Bronchial epithelial cell (primary cell): ENCODE data around the gene PRR16. TPM values are rescaled to one million over a fixed set of nuclear protein-coding genes. Genes with fewer than 3 reads are reported as not detected.
"Not testable (repeated sequence)": the region's sequence is repeated elsewhere in the genome, so short reads cannot be mapped to it uniquely, and the experiment has no call there.

Experiments
- DNase-seq: peaks from one replicate; pipeline ENCODE4 v3.0.0-alpha.2; 2010; ENCODE audit warnings: low read depth
- FAIRE-seq: peaks from 2 replicates; lab custom pipeline; 2011; peaks lifted over from hg19 to GRCh38; lab: Jason Lieb, UNC
- H3K27me3 ChIP-seq: 2 replicates; pipeline ENCODE4 v1.5.1; 2011; ENCODE audit warnings: low read length; ENCODE audit not compliant: control insufficient read depth, insufficient read depth
- H3K36me3 ChIP-seq: 2 replicates; pipeline ENCODE4 v1.5.1; 2011; ENCODE audit warnings: low read length; ENCODE audit not compliant: control insufficient read depth, insufficient read depth
- H3K4me3 ChIP-seq: 2 replicates; pipeline ENCODE4 v1.5.1; 2011; ENCODE audit warnings: mild to moderate bottlenecking, low read depth, low read length, control low read depth
- CTCF ChIP-seq: IDR thresholded peaks from 2 replicates; pipeline ENCODE4 v1.5.1; 2011; ENCODE audit warnings: mild to moderate bottlenecking, moderate library complexity, low read length, control low read depth, inconsistent platforms; ENCODE audit not compliant: insufficient read depth, severe bottlenecking
- total RNA-seq: library from RNA; depleted of rRNA; stranded (reverse); fragments of >200 nt; gene quantifications from 2 replicates; pipeline ENCODE4 v1.2.1, GENCODE V29; 2014

Gene PRR16
- total RNA-seq, 1 donor from 2014 or later = 0.53 TPM

- DNase-seq (no peak), FAIRE-seq (no peak)
- H3K36me3 ChIP-seq = no peaks in the 10 kb centered on the region
- TF ChIP-seq CTCF = no peak
- no peaks in the 10 kb centered on the region for H3K27me3 ChIP-seq
- no peak overlapping the region for H3K4me3 ChIP-seq
These were observed 220.8 kb downstream of the PRR16 start for GRCh38 chr5:120684749-120685415.

DNA sequence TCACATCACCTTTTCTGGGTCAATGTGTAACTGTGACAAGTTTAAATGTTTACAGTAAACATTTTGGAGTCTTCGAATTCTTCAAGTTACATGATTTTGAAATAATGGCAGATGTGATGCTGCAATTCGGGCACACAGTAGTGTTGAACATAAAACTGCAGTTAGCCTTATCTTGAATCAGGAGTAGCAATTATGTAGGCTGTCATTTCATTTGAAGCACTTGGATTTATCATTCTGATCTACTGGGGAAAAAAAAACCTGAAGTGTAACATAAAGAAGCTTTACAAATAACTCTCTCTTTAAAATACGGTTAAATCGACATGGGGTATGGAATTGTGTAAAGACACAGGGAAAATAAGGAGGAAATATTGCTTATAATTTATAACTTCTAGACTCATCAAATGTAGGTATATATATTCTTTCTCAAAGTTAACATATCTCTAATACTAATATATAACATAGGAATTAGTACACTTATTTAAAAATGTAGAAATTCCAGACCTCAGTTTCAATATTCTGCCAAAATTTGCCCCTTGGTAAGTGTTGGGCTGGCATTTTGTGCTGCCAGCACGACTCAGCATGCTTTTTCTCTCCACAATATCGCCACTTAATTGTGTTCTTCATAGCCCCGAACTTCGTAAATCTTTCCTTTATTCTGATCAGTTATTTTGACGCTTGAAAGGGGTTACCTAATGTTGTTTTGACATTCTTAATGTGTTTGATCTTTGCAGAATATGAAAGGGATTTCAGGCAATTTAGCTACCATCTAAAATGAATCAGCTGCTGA is 226.7 kb downstream of the PRR16 start:
- H3K4me3 ChIP-seq = no peak overlapping the region
- FAIRE-seq = no peak
- DNase-seq = no peak

GRCh38 chr5:120692325-120692724 is 228.2 kb downstream of the PRR16 start:
- FAIRE-seq (no peak), DNase-seq (no peak)
- no peak for TF ChIP-seq CTCF
- no peaks in the 10 kb centered on the region for H3K36me3 ChIP-seq
- H3K27me3 ChIP-seq = no peaks in the 10 kb centered on the region
- no peak overlapping the region for H3K4me3 ChIP-seq

More for the DNA sequence above, 226.7 kb downstream of the PRR16 start:
- no peaks in the 10 kb centered on the region for H3K36me3 ChIP-seq
- H3K27me3 ChIP-seq = no peaks in the 10 kb centered on the region
- TF ChIP-seq CTCF = no peak

DNA sequence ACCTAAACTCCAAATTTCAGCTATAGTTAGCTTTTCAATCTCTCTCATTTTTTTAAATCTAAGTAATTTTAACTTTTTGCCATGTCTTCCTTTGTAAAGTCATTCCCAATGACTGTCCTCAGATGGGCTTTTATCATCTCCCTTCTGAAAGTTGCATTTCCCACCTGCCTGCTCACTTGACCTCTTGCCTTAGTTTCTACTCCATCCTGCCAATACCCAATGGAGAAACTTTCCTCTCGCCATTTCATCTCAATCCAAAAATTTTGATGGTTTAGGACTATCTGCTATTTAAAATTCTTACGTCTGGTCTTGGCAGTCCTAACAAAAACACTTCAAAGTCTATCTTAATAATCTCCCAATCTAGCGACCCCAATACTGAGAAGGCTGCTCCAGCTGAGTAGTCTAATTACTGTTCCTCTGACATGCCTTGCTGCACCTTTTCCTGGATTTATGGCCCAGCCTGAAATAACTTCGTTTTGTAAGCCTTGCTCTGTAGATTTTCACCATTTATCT is 231.3 kb downstream of the PRR16 start:
- TF ChIP-seq CTCF = no peak
- Histone ChIP-seq H3K4me3 (no peak overlapping the region), H3K27me3 (no peaks in the 10 kb centered on the region), H3K36me3 (no peaks in the 10 kb centered on the region)
- no peak for FAIRE-seq
- DNase-seq = no peak

- DNase-seq (no peak), FAIRE-seq (no peak)
- Histone ChIP-seq H3K36me3 (no peaks in the 10 kb centered on the region), H3K4me3 (no peak overlapping the region), H3K27me3 (no peaks in the 10 kb centered on the region)
- no peak for TF ChIP-seq CTCF
These were observed 233.0 kb downstream of the PRR16 start for GRCh38 chr5:120697147-120697546.

- H3K4me3 ChIP-seq, DNase-seq, H3K27me3 ChIP-seq, FAIRE-seq, H3K36me3 ChIP-seq: not testable (repeated sequence)
These were observed 233.7 kb downstream of the PRR16 start for GRCh38 chr5:120697670-120698327.

- not testable (repeated sequence) for FAIRE-seq, H3K36me3 ChIP-seq, H3K27me3 ChIP-seq, DNase-seq, H3K4me3 ChIP-seq
These were observed 236.6 kb downstream of the PRR16 start for GRCh38 chr5:120700653-120701052.

- FAIRE-seq, H3K4me3 ChIP-seq, DNase-seq, H3K27me3 ChIP-seq, H3K36me3 ChIP-seq: not testable (repeated sequence)
These were observed 238.9 kb downstream of the PRR16 start for GRCh38 chr5:120702817-120703538.
